ENCODE measurements around the gene KRT86.

GRCh38 chr12:52351196-52352059 is 77.0 kb downstream of the KRT86 start:
- TF ChIP-seq ZFX (IDR thresholded peaks at IDR 0.05) (no peak), CTCF (conservative IDR thresholded peaks at IDR 0.05) (no peak)

Measured in C4-2B (cell line).